ENCODE results near the gene RARS2.
A peak's percentile ranks its signal among the peaks of the same experiment; 100 is the strongest.
"Not testable (repeated sequence)": the region's sequence is repeated elsewhere in the genome, so short reads cannot be mapped to it uniquely, and the experiment has no call there.

RARS2 gene, protein sequence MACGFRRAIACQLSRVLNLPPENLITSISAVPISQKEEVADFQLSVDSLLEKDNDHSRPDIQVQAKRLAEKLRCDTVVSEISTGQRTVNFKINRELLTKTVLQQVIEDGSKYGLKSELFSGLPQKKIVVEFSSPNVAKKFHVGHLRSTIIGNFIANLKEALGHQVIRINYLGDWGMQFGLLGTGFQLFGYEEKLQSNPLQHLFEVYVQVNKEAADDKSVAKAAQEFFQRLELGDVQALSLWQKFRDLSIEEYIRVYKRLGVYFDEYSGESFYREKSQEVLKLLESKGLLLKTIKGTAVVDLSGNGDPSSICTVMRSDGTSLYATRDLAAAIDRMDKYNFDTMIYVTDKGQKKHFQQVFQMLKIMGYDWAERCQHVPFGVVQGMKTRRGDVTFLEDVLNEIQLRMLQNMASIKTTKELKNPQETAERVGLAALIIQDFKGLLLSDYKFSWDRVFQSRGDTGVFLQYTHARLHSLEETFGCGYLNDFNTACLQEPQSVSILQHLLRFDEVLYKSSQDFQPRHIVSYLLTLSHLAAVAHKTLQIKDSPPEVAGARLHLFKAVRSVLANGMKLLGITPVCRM

DNA sequence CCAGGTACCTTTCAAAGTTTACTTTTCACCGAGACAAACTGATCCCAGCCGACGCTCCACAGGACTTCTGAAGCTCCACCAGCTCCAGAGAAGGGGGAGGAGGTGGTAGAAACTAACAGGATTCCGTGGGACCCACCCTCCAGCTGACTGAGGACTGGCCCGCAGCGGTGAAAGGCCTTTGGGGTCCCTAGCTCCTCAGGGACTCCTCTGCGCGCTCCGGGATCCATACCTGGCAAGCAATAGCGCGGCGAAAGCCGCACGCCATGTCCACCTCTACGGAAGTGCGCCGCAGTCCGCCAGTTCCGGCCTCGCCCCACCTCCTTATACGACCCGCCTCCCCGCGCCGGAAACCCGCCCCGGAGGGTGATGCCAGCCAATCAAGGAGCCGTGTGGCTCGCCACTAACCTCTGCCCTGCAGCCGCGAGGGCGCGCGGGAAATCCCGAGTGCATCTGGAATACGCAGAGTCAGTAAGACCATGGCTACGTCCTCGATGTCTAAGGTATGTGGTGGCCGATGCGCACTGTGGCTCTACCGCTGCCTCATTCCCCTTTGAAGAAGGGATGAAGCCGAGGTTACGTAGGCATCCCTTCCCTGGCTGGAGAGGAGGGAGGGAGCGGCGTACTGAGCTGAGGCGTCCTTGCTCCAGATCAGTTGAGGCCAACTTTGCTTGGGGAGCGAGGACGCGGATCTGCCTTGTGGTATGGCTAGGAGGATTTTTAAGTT, at the start of gene RARS2, which contains the start of gene ORC3:
Gene RARS2, minus strand, starts transcription at position 295 of the 724 bp plus-strand sequence. Its CDS starts 30 bp downstream, at position 265.
Gene ORC3, plus strand, starts transcription at position 443 of the 724 bp plus-strand sequence. Its CDS starts 34 bp downstream, at position 477.
- peak; percentile 69 for DNase-seq (ENCODE audit: low read depth)

- no peak for DNase-seq (ENCODE audit: low read depth)
Observed at GRCh38 chr6:87639373-87639772, 49.6 kb upstream of the RARS2 start.

DNA sequence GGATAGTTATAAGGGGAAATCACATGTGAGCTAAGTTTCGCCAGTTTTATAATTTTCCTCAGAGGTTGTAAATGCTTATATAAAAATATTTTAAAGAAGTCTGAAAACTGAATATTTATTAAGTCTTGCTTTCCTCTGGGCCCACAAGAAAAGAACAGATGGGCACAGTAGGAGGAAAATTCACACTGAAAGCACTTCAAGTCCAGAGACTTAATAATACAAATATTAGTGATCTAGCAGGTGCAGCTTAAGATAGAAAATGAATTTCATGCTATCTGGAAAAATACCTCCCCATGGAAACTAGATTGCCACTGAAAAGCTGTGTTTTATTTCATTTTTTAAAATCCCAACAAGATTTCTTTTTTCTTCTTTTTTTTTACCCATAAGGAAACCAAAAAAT, 47.3 kb upstream of the RARS2 start:
- no peak for DNase-seq (ENCODE audit: low read depth)

- DNase-seq (ENCODE audit: low read depth): no peak
Observed at GRCh38 chr6:87636315-87636714, 46.5 kb upstream of the RARS2 start.

DNA sequence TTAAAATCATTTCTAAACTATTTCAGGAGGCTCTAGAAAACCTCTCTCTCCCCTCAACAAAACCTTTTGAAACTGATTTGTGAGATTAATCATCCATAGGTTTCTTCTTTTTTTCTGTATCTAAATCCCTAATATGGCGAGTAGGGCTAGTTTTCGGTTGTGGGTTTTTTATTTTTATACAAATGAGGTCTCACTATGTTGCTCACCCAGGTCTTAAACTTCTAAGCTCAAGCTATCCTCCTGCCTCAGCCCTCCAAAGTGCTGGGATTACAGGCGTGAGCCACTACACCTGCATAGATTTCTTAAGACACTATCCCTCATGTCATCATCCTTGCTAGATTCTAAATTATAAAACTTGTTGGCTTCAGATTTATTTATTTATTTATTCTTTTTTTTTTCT, 44.1 kb upstream of the RARS2 start:
- DNase-seq (ENCODE audit: low read depth): no peak

DNA sequence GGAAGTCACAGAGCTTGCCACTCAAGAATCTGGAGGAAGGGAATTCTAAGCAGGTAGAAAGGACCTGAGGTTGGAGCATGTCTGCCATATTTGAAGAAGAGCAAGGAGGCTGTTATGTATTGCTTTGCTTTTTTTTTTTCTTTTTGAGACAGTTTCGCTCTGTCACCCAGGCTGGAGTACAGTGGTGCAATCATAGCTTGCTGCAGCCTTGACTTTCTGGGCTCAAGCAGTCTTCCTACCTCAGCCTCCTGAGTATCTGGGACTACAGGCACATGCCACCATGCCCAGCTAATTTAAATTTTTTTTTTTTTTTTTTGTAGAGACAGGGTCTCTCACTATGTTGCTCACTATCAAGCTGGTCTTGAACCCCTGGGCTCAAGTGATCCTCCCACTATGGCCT, 41.0 kb upstream of the RARS2 start:
- no peak for DNase-seq (ENCODE audit: low read depth)

DNA sequence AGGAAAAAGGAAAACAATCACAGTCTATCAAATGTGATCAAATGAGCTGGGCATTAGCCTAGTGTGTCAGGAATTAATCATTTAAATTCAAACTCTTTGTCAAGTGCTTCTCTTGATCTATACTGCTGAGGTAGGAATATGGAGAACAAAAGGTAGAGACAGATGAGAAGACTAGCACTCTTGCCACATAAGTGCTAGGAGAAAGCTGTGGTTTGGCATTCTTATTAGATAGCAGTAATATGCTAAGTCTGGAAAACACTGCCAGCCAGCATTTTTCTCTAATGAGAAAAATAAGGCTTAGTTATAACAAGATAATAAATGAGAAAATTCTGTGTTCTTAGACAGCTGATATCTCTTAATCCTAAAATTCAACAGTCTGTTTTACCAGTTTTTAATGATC, 39.1 kb upstream of the RARS2 start:
- DNase-seq (ENCODE audit: low read depth): peak; percentile 20

DNA sequence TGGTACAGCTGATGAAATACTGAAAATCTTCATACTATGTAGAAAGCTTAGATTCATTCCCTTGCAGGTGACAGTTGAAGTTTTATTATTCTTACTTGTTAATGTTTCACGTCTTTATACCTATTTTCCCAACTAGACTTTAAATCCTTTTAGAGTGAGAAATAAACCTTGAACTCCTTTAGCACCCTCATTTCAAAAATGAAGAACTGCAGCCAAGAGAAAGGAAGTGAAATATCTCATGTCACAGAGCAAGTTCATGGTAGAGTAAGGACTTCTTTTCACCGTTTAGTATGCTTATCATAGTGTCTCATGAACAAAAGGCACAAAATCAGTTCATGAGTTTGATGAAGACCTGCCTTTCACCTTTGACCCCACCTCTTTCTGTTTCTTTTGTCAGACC, 38.6 kb upstream of the RARS2 start:
- no peak for DNase-seq (ENCODE audit: low read depth)

- no peak for DNase-seq (ENCODE audit: low read depth)
Observed at GRCh38 chr6:87623248-87623647, 33.5 kb upstream of the RARS2 start.

- no peak for DNase-seq (ENCODE audit: low read depth)
Observed at GRCh38 chr6:87618531-87618930, 28.7 kb upstream of the RARS2 start.

GRCh38 chr6:87617405-87617804, 27.6 kb upstream of the RARS2 start:
- no peak for DNase-seq (ENCODE audit: low read depth)

DNA sequence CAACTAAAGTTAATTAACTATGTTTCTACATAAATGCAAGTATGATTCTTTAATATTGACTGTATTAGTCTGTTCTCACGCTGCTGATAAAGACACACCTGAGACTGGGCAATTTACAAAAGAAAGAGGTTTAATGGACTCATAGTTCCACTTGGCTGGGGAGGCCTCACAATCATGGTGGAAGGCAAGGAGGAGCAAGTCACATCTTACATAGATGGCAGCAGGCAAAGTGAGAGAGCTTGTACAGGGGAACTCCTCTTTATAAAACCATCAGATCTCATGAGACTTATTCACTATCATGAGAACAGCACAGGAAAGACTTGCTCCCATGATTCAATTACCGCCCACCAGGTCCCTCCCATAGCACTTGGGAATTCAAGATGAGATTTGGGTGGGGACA, 23.2 kb upstream of the RARS2 start:
- not testable (repeated sequence) for DNase-seq (ENCODE audit: low read depth)

DNA sequence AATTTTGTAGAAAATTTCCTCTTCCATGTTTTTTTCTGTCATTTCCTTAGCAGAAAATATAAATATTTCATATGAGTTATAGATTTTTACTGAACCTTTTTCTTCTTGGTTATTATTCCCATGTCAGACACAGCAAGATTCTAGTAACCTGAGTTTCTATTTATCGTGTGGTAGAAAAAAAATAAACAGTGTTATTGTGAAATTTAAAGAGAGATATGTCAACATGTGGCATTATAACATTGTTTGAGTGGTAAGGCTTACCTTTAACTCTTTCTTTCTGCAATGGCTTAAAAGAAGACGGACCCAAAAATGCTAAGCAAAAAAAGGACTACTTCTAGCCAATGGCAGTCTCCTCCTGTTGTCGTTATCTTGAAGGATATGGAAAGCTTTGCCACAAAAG, 19.0 kb upstream of the RARS2 start:
- no peak for DNase-seq (ENCODE audit: low read depth)

DNA sequence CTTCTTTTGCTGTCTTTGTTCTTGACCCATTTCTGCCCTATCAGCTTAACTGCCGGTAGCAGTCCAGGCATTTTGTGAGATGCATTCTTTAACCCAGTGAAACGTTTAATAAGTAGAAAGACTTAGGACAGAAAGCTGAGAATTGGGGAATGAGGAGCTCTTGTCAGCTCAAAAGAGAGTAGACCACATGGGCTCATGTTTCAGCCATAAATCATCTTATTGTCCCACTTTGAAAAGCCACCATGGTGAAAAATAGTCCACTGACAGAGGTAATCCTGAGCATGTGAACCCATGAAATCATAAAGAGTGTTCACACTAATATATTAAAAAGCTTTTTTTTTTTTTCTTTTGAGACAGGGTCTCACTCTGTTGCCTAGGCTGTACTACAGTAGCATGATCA, 16.4 kb upstream of the RARS2 start:
- DNase-seq (ENCODE audit: low read depth): no peak

DNA sequence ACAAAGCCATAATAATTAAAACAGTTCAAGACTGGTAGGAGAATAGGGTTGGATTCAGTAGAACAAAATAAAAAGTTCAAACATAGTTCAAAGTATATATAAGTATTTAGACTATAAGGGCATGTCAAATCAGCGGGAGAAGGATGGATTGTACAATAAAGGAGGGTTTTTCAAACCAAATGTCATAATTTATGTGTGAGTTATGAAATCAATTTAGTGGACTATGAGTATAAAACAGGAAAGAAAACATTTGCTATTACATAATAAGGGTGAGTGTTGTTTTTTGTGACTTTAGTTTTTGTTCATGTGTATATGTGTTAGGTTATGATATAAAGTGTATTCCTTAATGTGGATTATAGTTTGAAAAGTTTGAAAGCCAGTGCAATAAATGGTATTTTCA, 10.8 kb upstream of the RARS2 start:
- DNase-seq (ENCODE audit: low read depth): no peak

- DNase-seq (ENCODE audit: low read depth): no peak
Observed at GRCh38 chr6:87590990-87591389, 1.2 kb upstream of the RARS2 start.

- DNase-seq (ENCODE audit: low read depth): no peak
Observed at GRCh38 chr6:87590417-87590880, 662 bp upstream of the RARS2 start.

DNA sequence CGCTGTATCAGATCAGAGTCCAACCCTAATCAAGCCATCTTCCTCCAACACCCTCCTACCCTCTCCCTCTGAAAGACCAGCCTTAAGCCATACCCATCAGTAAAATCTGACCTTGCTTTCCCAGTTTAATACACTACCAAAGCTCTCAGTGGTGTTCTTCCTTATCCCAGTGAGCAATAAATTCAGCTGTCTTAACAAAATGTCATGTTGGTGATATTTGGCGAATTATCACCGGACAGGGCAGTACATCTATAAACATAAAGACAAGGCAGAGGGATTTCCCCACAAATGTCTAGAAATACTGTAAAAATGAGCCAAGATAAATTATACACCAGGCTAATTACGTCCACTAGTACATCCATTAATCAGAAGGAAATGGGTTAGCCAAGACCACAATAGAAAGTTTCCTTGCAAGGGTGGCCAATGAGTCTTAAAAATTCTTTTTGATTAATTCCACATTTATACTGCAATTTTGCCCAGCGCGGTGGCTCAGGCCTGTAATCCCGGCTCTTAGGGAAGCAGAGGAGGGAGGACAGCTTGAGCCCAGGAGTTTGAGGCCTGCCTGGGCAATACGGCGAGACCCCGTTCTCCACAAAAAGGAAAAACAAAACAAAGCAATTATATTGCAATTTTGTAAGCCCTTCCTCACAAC, 905 bp downstream of the RARS2 start:
- no peak for DNase-seq (ENCODE audit: low read depth)

DNA sequence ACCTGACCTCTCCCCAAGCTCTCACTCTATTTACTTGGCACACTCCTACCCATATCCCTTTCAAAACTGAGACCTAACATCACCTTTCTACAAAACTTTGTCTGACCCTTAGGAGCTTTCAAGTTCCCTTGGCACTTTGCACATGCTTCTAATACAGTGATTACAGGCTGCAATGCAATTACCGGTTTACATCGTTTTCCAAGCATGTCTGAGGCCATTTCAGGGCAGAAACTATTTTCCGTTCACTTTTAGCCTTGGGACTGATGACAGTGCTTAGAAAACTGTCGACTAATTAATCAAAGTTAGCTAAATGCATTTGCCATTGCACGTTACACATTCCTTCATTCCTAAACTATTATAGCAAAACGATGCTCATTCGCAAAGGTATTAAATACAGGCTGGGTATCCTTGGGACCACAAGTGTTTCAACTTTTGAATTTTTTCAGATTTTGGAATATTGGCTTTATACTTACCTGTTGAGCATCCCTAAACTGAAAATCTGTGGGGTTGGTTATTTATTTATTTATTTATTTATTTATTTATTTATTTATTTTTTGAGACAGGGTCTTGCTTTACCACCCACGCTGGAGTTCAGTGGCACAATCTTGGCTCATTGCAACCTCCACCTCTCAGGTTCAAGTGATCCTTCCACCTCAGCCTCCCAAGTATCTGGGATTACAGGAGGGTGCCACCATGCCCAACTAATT, 3.3 kb downstream of the RARS2 start:
- DNase-seq (ENCODE audit: low read depth): no peak

- DNase-seq (ENCODE audit: low read depth): no peak
Observed at GRCh38 chr6:87583822-87584221, 6.0 kb downstream of the RARS2 start.

- DNase-seq (ENCODE audit: low read depth): no peak
Observed at GRCh38 chr6:87575423-87575822, 14.4 kb downstream of the RARS2 start.
